GM12878 (cell line): ENCODE data around the gene PTP4A1. TPM values are rescaled to one million over a fixed set of nuclear protein-coding genes. Genes with fewer than 3 reads are reported as not detected.
A peak's percentile ranks its signal among the peaks of the same experiment; 100 is the strongest.

Experiments
- ATF7 ChIP-seq: fragments of 450-650 bp; IDR thresholded peaks from 2 replicates; pipeline ENCODE4 v1.6.1; 2016; ENCODE audit warnings: low read depth, mild to moderate bottlenecking
- BCL11A ChIP-seq: IDR thresholded peaks from 2 replicates; pipeline ENCODE4 v1.6.1; 2011; ENCODE audit warnings: low read depth, low read length
- BHLHE40 ChIP-seq, 2 experiments: fragments of 450-650 bp in 1 of 2; IDR thresholded peaks; 2 replicates each; pipeline ENCODE4 v1.6.1; 2011 to 2017; ENCODE audit warnings: low read depth in 2 of 2, borderline replicate concordance in 1 of 2, improper control_type of control experiment in 1 of 2, low read length in 1 of 2, mild to moderate bottlenecking in 1 of 2
- GABPA ChIP-seq: IDR thresholded peaks from 2 replicates; pipeline ENCODE4 v1.6.1; 2014; ENCODE audit warnings: antibody characterized with exemption, low read depth, mild to moderate bottlenecking, inconsistent platforms
- HCFC1 ChIP-seq: fragments of 150-350 bp; IDR thresholded peaks from 2 replicates; pipeline ENCODE4 v1.6.1; 2014; ENCODE audit warnings: low read length
- MYC ChIP-seq: IDR thresholded peaks from 2 replicates; pipeline ENCODE4 v1.6.1; 2011; ENCODE audit warnings: mild to moderate bottlenecking, low read length, moderate library complexity, inconsistent platforms; ENCODE audit not compliant: insufficient read depth, insufficient replicate concordance, insufficient read length, severe bottlenecking
- NBN ChIP-seq: fragments of 450-650 bp; IDR thresholded peaks from 2 replicates; pipeline ENCODE4 v1.6.1; 2016
- POLR2AphosphoS5 ChIP-seq: IDR thresholded peaks from 2 replicates; pipeline ENCODE4 v1.6.1; 2011; ENCODE audit warnings: mild to moderate bottlenecking, low read length, inconsistent platforms
- RELB ChIP-seq: fragments of 450-650 bp; IDR thresholded peaks from 2 replicates; pipeline ENCODE4 v1.6.1; 2017; ENCODE audit warnings: low read depth, mild to moderate bottlenecking, moderate library complexity
- STAT1 ChIP-seq: fragments of 450-650 bp; conservative IDR thresholded peaks from 2 replicates; pipeline ENCODE4 v1.6.1; 2014; ENCODE audit warnings: antibody characterized with exemption, mild to moderate bottlenecking
- TCF3 ChIP-seq: IDR thresholded peaks from 2 replicates; pipeline ENCODE4 v1.6.1; 2012; ENCODE audit warnings: low read depth, mild to moderate bottlenecking, low read length, borderline replicate concordance; ENCODE audit not compliant: insufficient read depth
- YY1 ChIP-seq: IDR thresholded peaks from 2 replicates; pipeline ENCODE4 v1.6.1; 2011; ENCODE audit warnings: low read depth, mild to moderate bottlenecking, low read length
- ZNF217 ChIP-seq: fragments of 450-650 bp; IDR thresholded peaks from 2 replicates; pipeline ENCODE4 v1.6.1; 2017; ENCODE audit warnings: antibody characterized with exemption, mild to moderate bottlenecking
- ZNF274 ChIP-seq: IDR thresholded peaks from one replicate; pipeline ENCODE4 v1.8.0; 2011; ENCODE audit not compliant: insufficient read length, insufficient read depth
- ZNF384 ChIP-seq: IDR thresholded peaks from 2 replicates; pipeline ENCODE4 v1.6.1; 2012; ENCODE audit warnings: low read depth, mild to moderate bottlenecking, low read length, improper control_type of control experiment, borderline replicate concordance
- polyA plus RNA-seq, 11 experiments: library from polyadenylated mRNA; depleted of rRNA in 4 of 11; unstranded in 6 of 11; stranded (reverse) in 5 of 11; fragments of >200 nt; fragmentation: Nextera tagmentation in 4 of 11; fragmentation: Illumina TruSeq in 1 of 11; extraction: Ambion mirVana in 4 of 11; extraction: Trizol in 1 of 11; gene quantifications; 1 replicate in 1 of 11; 2 replicates in 10 of 11; pipeline versions ENCODE4 v1.2.1 to v1.2.3, GENCODE V29; 2011 to 2016; ENCODE audit warnings: inconsistent platforms in 2 of 11, missing spikeins in 2 of 11, low read depth in 1 of 11
- total RNA-seq, 4 experiments: library from RNA; depleted of rRNA in 3 of 4; stranded (reverse); fragments of >200 nt in 3 of 4; fragmentation: Illumina TruSeq in 1 of 4; extraction: Trizol in 1 of 4; gene quantifications; 2 replicates each; pipeline versions ENCODE4 v1.2.1 to v1.2.3, GENCODE V29; 2013 to 2021
- TF ChIP-seq, protein P1 (sequence below): fragments of 450-650 bp; conservative IDR thresholded peaks from 2 replicates; pipeline ENCODE4 v1.6.1; 2017; ENCODE audit warnings: mild to moderate bottlenecking, moderate library complexity
- TF ChIP-seq, protein P2 (sequence below): IDR thresholded peaks from 2 replicates; pipeline ENCODE4 v1.6.1; 2011; ENCODE audit warnings: mild to moderate bottlenecking, low read depth, low read length, moderate library complexity; ENCODE audit not compliant: insufficient replicate concordance

PTP4A1 gene
- total and polyA plus RNA-seq, 10 of the 15 experiments (the other 5 are each of a cell fraction or from before 2014, with no cell fraction given) = 8.5 to 190 (median 46.4) TPM; not detected in 2

DNA sequence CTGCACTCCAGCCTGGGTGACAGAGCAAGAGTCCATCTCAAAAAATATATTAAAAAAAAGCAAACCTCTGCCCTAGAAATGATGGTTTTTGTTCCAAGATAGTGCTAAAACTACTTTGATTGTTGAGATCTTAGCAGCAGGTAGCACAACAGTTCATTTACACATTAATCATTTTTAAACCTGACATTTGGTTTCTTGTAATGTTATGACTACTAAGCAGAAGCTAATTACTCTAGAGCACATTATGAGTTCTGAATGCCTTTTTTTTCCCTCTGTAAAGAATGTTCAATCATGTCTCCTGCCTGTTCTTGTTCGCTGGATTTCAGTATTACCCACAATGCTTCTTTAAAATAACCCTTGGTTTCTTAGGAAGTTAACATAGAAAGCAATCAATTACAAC is 38.7 kb downstream of the PTP4A1 start (continued):
- TF ChIP-seq, protein P1, sequence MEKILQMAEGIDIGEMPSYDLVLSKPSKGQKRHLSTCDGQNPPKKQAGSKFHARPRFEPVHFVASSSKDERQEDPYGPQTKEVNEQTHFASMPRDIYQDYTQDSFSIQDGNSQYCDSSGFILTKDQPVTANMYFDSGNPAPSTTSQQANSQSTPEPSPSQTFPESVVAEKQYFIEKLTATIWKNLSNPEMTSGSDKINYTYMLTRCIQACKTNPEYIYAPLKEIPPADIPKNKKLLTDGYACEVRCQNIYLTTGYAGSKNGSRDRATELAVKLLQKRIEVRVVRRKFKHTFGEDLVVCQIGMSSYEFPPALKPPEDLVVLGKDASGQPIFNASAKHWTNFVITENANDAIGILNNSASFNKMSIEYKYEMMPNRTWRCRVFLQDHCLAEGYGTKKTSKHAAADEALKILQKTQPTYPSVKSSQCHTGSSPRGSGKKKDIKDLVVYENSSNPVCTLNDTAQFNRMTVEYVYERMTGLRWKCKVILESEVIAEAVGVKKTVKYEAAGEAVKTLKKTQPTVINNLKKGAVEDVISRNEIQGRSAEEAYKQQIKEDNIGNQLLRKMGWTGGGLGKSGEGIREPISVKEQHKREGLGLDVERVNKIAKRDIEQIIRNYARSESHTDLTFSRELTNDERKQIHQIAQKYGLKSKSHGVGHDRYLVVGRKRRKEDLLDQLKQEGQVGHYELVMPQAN = no peak
- TF ChIP-seq STAT1 (no peak), ATF7 (peak; percentile 75; the same call in 1 of the 2 replicates), YY1 (no peak), GABPA (no peak), HCFC1 (no peak), BCL11A (no peak), POLR2AphosphoS5 (no peak), ZNF217 (no peak), ZNF274 (no peak), MYC (no peak), BHLHE40 (IDR thresholded peaks at IDR 0.05; ENCODE audit: borderline replicate concordance in 1 of 2, low read depth in 2 of 2, low read length in 1 of 2) (0 out of 4 replicates have a peak, but pooled peaks of 1 of the 2 experiments have one; percentile 7), NBN (no peak), ZNF384 (peak; percentile 45; the same call in 1 of the 2 replicates), TCF3 (no peak), RELB (0 out of 2 replicates have a peak, but pooled peaks have one; percentile 36)
- TF ChIP-seq, protein P2, sequence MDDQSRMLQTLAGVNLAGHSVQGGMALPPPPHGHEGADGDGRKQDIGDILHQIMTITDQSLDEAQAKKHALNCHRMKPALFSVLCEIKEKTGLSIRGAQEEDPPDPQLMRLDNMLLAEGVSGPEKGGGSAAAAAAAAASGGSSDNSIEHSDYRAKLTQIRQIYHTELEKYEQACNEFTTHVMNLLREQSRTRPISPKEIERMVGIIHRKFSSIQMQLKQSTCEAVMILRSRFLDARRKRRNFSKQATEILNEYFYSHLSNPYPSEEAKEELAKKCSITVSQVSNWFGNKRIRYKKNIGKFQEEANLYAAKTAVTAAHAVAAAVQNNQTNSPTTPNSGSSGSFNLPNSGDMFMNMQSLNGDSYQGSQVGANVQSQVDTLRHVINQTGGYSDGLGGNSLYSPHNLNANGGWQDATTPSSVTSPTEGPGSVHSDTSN = peak; percentile 72
